Stimulated activated CD8-positive, alpha-beta memory T cell treated with anti-CD3 and anti-CD28 coated beads, Interleukin-4, amount 100 ng/mL, for 48 hours (primary cell): ENCODE results near the gene CD93.

ENCODE experiments used
- DNase-seq: peaks from one replicate; pipeline ENCODE4 v3.0.0-alpha.2; 2020

Gene CD93, protein sequence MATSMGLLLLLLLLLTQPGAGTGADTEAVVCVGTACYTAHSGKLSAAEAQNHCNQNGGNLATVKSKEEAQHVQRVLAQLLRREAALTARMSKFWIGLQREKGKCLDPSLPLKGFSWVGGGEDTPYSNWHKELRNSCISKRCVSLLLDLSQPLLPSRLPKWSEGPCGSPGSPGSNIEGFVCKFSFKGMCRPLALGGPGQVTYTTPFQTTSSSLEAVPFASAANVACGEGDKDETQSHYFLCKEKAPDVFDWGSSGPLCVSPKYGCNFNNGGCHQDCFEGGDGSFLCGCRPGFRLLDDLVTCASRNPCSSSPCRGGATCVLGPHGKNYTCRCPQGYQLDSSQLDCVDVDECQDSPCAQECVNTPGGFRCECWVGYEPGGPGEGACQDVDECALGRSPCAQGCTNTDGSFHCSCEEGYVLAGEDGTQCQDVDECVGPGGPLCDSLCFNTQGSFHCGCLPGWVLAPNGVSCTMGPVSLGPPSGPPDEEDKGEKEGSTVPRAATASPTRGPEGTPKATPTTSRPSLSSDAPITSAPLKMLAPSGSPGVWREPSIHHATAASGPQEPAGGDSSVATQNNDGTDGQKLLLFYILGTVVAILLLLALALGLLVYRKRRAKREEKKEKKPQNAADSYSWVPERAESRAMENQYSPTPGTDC

DNA sequence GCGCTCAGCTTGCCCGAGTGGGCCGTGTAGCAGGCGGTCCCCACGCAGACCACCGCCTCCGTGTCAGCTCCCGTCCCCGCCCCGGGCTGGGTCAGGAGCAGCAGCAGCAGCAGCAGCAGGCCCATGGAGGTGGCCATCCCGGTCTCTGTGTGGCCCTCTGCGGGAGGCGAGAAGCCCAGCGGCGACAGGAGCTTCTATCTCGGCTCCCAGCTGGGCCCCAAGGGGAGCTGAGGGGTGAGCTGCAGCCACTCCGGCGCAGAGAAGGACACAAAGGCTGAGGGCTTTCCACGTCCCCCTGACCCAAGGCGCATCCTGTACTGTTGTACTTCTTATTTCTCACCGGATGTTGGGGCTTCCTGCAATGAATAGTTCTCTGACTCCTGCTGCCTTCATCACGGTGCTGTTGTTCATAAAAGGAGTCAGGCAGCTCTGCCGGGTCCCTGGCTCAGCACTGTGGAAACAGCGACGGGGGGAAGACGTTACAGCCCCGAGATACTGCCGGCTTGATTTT, at the start of gene CD93:
TSS of gene CD93 (minus strand) at position 269 of the 511 bp plus-strand sequence. CDS start at position 137, 132 bp downstream.
- peak; percentile 33 for DNase-seq

DNA sequence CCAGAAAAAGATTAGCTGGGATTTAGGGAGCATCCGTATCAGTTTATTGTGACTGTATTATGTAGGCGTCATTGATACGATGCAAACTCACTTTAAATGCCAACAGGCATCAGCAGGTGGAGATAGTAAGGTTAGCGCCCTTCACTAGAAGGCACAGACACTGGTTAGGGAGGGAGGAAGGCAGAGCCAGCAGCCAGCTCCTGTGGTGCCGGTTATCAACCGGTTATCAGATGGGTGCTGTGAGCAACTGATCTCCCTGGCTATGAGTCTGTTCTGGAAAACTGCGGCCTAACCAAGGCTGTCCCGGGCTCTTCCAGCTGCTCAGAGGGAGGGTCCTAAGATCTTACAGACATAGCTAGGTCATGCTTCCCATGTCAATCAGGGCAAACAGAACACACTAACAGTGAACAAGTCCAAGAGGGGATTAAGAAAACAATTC, 47.5 kb upstream of the CD93 start:
- no peak for DNase-seq

DNA sequence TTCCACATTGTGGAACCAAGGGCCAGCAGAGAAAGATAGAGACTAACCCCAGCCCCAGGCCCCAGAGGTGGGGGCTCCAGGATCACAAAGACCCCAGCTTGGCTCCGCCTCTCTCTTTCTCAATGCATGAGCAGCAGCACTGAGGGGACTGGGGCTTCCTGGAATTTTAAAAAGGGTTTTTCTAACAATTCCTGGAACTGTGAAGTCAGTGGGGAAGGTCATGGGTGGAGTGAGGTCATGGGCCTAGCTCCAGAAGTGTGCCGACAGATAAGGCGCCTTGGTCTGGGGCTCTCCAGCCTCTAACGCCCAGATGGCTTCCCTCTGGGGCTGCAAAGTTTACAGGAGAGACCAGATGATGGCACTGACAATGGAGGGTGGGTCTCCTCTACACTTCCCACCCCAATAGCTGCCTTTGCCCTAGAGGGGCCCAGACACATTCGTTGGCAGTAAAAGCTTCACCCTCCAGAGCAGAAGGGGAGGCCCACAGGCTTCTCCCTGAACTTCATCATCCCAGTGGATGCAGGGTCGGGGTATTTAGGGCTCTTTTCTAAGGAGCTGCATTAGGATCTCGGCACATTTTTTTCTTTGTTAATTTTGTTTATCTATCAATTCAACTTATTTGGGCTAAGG, 46.9 kb upstream of the CD93 start:
- DNase-seq, result no peak

DNA sequence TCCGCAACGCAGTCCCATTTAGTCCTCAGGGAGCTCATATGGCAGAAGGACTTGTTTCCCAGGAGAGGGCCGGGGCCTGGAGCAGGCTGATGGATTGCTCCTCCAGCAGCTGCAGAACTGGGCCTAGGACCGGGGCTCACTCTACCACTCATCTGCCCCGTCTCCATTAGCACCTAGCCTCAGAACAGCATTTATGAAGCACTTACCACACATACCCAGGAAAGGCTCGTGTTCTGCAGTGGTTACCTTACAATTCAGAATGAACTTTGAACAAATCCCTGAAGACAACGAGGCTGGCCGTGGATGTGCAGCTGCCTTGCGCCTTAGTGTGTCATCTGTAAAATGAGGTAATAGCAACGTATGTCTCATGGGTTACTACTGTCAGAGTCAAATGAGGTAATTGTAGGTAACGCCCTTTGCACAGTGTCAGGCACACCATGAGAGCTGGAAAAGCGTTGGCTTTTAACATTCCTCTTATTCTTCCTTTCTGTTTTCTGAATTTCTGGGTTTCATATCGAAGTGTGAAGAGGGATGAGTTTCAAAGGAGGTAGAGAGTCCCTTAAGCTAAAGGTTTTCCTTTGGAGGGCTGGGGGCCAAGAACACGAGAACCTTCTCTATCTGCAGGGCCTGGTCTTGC, 46.3 kb upstream of the CD93 start:
- DNase-seq, result no peak

DNA sequence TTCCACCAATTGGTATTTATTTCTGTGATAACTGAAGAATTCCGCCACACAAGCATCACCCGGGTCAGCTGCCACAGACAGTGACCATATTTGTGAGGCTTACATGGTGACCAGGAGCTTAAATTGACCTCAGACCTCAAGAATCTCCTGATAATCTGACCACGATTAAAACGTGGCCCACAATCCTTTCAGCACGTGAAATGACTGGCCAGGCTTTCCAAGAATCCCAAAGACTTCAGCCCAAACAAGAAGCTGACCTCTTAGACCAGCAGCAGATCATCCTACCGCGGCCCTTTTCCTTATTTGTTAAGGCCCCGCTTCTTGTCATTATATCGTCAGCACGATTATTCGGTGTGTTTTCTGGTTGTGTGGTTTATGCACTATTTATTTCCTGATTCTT, 45.6 kb upstream of the CD93 start:
- DNase-seq, result no peak

DNA sequence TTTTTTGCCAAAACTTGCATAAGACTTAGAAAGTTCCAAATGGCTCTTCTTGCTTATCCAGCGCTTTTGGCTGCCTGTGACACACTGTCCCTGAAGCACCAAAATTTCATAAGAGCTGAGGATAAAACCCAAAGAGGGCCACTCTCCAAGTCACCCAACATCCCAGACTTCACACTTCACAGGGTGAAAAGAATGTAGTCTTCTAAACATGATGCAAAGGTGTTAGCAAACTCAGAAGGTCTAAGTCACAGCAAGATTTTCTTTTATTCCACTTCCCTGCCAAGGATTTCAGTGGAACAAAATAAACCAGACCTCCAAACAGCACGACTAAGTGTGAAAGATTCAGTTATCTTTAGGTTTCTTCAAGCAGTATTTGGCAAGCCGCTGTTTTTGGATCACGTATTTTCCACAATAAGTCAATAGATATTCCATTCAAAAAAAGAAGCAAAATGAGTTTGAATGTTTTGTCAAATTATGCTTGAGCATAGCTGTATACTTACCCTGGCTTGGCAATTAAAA, 44.6 kb upstream of the CD93 start:
- no peak for DNase-seq

DNA sequence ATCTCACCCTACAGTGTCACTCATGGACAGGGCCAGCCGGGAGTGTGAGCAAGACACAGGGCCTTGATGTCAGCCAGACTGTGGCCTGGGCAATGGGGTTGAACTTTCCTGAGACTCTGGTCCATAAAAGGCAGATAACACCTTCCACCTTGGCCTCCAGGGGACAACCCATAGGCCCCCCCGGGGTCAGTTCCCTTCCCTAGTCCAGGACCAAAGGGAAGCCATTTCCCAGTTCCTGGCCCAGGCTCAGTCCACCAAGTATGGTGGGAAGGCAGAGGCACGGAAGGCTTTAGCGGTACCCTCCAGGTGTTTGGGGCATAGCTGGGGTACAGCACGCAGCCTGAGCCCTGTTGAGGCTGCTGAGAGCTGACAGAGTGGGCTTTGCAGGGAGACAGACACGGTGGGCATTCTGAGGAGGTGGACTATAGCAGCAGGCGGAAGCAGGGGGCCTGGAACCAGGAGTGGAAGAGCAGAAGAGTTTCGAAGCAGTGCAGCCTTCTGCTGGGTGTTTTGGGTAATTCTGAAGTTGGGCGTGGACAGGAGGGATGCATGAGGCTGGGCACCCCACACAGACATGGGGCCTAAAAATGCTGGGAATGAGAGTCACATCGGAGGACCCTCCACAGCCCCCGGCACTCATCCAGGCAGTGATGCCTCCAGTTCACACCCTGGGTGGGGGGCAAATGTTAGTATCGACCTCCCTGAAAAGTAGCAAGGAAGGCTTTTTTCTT, 43.9 kb upstream of the CD93 start:
- no peak for DNase-seq

DNA sequence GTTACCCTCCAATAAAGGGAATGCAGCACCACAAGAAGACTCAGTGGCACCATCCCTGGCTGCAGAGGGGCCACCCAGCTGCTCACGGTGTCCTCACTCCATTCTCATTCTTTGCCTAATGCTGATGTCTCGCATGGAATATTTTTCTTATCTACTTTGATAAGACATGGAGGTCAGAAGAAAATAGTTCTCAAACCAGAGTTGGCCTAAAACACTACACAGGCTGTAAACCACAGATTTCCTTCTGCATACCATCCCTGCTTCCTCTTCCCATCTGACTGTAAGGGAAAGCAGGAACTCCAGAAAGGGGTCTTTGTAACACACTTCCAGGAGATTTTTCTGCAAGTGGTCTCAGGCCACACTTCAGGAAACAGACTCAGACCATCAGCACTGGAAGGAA, 43.1 kb upstream of the CD93 start:
- DNase-seq, result no peak

DNA sequence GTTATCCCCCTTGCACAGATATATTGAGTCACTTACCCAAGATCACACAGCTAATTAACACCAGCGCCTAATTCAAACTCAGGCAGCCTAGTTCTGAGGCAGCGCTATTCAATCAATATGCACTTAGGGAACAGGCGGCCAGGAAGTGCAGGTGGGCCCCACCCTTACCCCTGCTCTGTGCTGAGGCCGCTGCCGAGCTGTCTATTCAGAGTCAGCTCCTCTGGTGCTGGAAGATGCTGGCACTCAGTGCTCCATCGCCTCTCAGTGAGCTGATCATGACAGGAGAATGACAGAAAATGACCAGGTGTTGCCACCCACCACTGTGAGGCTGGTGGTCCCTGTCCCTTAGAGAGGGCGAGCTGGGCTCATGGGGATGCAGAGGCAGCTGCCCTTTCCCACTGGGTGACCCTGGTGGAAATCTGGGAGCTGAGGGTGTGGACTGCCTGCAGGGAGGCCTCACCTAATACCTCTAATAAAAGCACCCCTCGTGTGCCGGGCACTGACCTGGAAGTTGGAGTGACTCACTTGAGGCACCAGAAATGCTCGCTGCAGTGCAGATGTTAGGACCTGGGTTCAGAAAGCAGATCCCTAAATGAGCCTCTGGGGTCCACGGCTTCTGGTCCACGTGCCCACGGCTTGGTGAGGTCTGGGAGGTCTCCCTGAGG, 42.5 kb upstream of the CD93 start:
- DNase-seq, result no peak

DNA sequence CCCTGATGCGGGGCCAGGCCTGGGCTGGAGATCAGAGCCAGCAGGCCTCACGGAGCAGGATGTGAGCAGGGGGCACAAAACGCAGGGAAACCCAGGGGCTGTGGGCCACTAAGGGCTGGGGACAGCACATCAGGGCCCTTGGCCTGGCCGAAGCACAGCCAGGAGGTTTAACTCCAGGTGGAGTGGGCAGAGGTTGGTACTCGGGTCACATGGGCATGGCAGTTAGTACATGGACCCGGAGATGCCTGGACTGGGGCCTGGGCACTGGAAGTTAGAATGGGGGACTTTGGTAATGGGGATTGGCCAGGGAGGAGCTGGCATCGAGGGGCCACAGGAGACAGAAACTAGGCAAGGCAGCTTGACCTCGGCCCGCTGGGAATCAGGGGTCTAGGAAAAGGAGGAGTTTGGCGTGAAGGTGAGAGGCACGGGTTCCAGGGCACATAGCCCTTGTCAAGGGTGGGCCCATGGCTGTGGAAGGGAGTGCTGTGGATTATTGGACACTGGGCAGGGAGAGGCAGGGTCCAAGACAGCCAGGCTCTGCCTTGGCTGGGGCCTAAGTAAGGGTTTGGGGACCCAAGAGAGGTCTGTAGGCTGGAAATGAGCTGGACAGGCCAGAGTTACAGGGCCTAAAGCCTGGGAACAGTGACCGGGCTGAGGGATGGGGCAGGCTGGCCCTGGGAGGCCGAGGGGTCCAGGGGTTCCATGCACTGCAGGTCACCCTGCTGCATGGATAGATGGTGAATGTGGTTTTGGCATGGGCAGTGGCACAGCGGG, 41.6 kb upstream of the CD93 start:
- no peak for DNase-seq

DNA sequence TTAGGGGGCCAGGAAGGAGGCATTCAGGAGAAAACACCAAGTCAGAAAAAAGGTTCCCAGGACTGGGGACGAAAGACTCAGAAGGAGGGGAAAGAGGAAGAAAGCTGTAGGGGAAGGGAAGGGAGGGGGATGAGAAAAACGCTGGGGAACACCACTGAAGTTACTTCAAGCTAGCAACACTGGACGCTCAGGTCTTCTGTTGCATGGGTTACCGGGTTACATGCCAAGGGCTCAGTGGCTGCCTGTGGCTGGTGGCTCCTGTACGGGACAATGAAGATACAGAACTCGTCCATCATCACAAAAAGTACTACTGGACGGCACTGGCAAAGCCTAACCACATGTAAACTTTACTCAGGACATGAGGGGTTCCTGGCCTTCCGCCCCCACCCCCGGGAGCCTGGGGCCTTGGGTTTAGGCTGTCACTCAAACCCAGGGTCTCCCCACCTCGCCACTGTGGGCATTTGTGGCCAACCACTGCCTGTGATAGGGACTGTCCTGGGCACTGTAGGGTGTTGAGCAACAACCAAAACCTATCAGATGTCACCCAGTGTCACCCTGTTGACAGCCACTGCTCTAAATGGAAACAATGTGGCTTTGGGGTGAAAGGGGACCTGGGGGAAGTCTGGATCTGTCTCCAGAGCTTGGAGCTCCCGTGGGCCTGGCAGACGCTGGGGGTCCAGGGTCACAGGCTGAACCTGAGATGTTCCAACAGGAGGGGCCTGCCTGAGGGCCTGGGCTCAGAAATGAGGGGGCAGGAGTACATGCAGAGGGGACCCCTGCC, 40.3 kb upstream of the CD93 start:
- DNase-seq, result no peak

DNA sequence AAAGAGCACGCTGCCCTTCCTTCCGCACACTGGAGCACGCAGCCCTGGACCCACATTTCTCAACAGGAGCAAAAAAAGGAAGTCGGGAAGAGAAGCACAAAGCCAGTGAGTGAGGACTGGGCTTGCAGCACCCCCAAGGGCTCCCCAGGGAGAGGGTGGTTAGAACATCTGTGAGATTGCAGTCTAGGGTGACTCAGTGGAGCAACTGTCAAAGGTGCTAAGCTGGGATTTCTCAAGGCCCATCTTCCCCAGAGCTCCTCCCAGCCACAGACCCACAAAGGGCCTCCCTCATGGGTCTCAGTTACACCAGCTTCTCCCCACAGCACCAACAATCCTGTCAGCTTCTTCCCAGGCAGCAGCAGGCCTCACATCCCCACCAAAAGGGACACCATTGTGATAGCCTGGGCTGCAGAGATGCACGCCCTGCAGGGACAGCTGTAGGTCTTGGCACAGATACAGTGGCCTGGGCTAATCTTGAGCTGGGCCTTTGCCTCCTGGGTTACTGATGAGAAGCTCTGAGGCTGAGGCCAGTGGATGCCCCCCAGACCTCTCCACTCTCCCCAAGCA, 39.6 kb upstream of the CD93 start:
- no peak for DNase-seq

DNA sequence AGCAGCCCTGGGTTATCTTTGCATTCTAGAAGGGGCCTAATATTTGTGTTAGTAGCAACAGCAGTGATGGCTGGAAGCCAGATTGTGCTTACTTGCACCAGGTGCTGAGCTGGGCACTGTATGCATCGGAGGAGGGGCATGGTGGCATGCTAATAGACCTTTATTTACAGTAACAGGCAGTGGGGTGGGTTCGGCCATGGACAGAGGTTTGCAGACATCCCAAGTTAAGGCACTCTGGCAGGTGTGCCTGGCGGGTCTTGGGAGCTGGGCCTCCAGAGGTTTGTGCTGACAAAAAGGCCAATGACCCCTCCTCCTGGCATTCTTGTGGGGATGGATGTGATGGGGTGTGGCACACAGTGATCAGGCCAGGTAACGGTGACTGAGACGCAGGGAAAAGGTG, 39.0 kb upstream of the CD93 start:
- DNase-seq, result no peak

DNA sequence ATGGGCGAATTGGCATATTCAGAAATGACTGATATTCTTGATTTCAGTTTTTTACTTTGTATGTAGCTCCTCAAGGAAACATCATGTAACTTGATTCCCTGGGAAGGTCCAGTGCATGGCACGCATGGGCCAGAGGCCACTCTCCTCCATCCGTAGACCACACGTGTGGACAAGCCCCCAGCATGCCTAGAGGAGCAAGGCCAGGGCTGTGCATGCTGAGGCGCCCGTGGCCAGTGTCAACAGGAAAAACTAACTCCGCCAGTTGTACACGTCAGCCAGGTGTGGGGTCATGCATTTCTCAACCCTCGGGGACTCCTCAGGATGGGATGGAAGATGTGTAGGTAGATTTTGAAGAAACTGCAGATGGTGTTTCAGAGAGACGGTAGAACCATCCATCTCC, 37.8 kb upstream of the CD93 start:
- DNase-seq, result no peak

DNA sequence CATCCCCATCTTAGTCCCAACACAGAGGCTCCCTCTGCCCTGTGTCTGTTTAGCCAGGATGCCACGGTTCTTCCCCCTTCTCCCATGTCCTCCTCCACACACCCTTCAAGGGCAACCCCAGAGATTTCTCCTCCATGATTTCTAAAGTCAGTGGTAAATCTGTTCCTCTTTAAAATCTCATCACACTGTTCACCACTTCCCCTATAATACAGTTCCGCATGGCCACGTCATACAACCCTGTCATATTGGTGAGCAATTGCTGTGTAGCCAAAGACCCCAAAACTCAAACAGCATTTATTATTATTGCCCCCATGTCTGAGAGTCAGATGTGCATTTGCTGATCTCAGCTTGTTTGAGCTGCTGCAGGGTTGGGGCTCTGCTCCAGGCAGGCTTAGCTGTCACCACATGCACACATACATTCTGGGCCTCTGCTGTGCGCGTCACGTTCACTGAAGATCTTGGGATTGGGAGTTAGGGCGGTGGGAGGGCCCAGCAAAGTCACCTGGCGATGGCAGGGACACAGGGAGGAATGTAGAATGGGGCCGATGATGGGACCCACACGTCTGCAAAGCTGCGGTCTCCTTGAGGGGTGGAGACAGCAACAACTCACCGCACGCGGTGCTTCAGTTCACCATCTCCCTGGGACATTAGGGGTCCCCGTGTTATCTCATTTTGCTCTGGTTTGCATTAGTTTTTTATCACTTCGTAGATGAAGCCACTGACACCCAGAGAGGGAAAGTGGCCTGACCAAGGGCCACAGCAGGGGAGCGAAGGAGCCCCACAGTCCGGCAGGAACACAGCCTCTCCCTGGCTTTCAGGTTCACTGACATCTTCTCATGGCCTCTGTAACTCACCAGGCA, 36.9 kb upstream of the CD93 start:
- no peak for DNase-seq

DNA sequence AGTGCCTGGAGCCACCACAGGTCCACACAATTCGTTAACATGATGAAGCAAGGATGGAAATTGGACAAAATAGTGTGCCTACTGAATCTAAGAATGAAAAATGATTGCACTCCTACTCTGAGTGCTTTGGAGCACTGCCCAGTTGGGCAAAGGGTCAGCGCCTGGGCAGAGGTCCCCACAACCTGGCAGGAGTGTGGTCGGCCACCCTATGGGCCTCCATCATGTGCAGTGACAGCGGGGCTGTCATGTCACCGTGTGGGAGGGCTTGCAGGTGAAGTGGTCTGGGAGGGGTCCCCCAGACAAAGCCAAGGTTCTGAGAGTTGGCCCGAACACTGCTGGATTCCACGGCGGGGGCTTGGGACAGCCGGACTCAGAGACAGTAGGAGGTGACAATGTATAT, 36.2 kb upstream of the CD93 start:
- no peak for DNase-seq

DNA sequence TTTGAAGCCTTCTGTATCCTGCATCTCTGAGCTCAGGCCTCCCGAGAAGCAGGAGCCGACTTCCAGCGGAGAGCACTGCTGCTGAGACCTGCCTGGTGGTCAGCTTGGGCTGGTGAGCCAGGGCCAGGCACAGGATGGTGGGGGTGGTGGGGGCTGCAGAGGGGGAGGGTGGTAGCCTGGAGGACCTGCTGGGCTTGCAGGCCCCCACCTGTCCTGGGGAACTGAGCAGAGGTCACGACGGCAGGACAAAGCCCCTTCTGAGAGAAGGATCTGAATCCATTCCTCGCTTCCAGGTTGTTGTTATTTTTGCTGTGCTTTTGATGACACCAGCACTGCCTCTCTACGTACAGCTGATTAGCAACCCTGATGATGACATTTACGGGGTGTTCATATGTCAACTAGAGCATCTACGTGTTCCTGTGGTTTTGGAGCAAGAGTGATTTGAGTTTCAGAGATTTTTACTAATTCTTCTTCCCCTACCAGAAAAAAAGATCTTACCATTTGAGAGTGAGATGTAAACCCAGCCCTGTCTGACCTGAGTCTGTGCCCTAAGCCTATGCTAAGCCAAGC, 35.7 kb upstream of the CD93 start:
- DNase-seq, result no peak
